Heart left ventricle (tissue), 13 donors: Measurements from ENCODE around the gene DAND5.

Experiments used
- POLR2A ChIP-seq, 2 donors: fragments of 450-650 bp; IDR thresholded peaks; one replicate each; pipeline ENCODE4 v1.6.1; 2017; ENCODE audit warnings: antibody characterized with exemption in 2 of 2, mild to moderate bottlenecking in 2 of 2, moderate library complexity in 2 of 2
- TF ChIP-seq, protein P1 (sequence below), 12 donors: fragments of 200-600 bp; sonication (generic) in 4 of 12; IDR thresholded peaks; one replicate each; pipeline versions ENCODE4 v1.5.0 to v1.8.0; 2018 to 2022; ENCODE audit warnings: antibody characterized with exemption in 12 of 12, mild to moderate bottlenecking in 5 of 12
- donor health status: ischemic (EF 13 %, LVEDD 7.1; RV severe dilation, severe dysfunction).
- donor health status: DM: no; HTN: yes; CAD: no.
- donor health status: DM: no; HTN: no; CAD: no.
- donor health status: ischemic (EF 25% LVEDD 6.9; RV normal size, moderate dysfunction).
- donor health status: ischemic (EF 25% LVEDD 5.7; RV mildly dilated, moderate dysfunction).
- donor health status: ischemic (EF 35%, LVEDD 5.7; RV mildly dilated, moderate dysfunction).
- donor health status: nonischemic (EF 11% LVEDD 7.7; RV severe dilation, severe dysfunction).
- donor health status: DM: yes; HTN: yes; CAD: no.
- donor health status: PGD.
- donor health status: ischemic (EF 29% LVEDD 5.4; RV normal size, mild dysfunction).
- donor health status: nonischemic (EF 23%, LVEDD 6.1; RV moderate dilation, normal function).

GRCh38 chr19:12933287-12934072 is 35.9 kb upstream of the DAND5 start, which contains the start of gene FARSA:
- TF ChIP-seq, protein P1, sequence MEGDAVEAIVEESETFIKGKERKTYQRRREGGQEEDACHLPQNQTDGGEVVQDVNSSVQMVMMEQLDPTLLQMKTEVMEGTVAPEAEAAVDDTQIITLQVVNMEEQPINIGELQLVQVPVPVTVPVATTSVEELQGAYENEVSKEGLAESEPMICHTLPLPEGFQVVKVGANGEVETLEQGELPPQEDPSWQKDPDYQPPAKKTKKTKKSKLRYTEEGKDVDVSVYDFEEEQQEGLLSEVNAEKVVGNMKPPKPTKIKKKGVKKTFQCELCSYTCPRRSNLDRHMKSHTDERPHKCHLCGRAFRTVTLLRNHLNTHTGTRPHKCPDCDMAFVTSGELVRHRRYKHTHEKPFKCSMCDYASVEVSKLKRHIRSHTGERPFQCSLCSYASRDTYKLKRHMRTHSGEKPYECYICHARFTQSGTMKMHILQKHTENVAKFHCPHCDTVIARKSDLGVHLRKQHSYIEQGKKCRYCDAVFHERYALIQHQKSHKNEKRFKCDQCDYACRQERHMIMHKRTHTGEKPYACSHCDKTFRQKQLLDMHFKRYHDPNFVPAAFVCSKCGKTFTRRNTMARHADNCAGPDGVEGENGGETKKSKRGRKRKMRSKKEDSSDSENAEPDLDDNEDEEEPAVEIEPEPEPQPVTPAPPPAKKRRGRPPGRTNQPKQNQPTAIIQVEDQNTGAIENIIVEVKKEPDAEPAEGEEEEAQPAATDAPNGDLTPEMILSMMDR (IDR thresholded peaks at IDR 0.05), result no peak
- TF ChIP-seq POLR2A (IDR thresholded peaks at IDR 0.05), result peak in 1 of 2 donors; percentile 57
